BLaER1 (cell line): ENCODE results near the gene ATP12A.

Experiments used
- H3K27ac ChIP-seq: shearing (Covaris generic); formaldehyde crosslinking; 2 replicates; pipeline ENCODE4 v1.8.1; 2022
- H3K27me3 ChIP-seq: shearing (Covaris generic); formaldehyde crosslinking; 2 replicates; pipeline ENCODE4 v1.8.1; 2022
- H3K36me3 ChIP-seq: shearing (Covaris generic); formaldehyde crosslinking; 2 replicates; pipeline ENCODE4 v1.8.1; 2022
- H3K4me1 ChIP-seq: shearing (Covaris generic); formaldehyde crosslinking; 2 replicates; pipeline ENCODE4 v1.8.1; 2022
- H3K4me2 ChIP-seq: shearing (Covaris generic); formaldehyde crosslinking; 2 replicates; pipeline ENCODE4 v1.8.1; 2022
- H3K4me3 ChIP-seq: shearing (Covaris generic); formaldehyde crosslinking; 2 replicates; pipeline ENCODE4 v1.8.1; 2022
- H3K9ac ChIP-seq: shearing (Covaris generic); formaldehyde crosslinking; 2 replicates; pipeline ENCODE4 v1.8.1; 2022
- H3K9me3 ChIP-seq: shearing (Covaris generic); formaldehyde crosslinking; 2 replicates; pipeline ENCODE4 v1.8.1; 2022
- H4K20me1 ChIP-seq: shearing (Covaris generic); formaldehyde crosslinking; 2 replicates; pipeline ENCODE4 v1.8.1; 2022
- Cebpa-rat ChIP-seq: shearing (Covaris generic); IDR thresholded peaks from 2 replicates; pipeline ENCODE4 v1.8.1; 2022

ATP12A gene

DNA sequence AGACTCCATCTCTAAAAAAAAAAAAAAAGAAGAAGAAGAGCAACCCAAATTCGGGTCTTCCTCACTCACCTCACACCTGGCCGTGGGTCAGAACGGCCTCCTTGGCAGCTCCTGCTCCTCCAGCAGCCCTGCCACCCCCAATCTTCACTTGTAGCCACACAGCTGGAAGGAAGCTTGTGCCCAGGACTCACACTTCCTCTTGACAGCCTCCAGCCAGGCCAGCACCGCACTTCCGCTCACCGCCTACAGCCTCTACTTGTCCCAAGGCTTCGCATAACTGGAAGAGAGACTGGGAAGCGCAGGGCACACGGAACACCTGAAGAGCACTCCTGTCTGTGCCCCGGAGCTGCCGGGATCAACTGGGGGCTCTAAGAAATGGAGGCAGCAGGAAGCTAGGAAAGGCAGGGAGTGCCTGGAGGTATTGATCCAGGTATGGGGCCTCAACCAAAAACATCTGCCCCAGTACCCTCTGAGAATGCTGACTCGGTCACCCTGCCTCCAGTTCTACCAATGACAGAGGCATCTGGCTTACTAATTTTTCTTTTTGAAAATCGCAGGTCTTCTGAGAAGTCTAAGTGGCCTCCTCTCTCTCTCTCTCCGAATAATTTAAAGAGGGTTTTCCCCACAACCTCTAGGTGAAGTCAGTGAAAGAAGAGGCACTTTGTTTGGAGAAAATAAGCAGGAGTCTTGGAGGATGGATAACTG, 31.1 kb upstream of the ATP12A start:
- TF ChIP-seq Cebpa-rat, result no peak
- Histone ChIP-seq H3K4me3 (no peak overlapping the region), H3K4me1 (no peaks in the 10 kb centered on the region), H3K27ac (no peak overlapping the region), H3K36me3 (no peaks in the 10 kb centered on the region), H4K20me1 (no peaks in the 10 kb centered on the region), H3K4me2 (no peak overlapping the region), H3K9ac (no peak overlapping the region), H3K27me3 (no peaks in the 10 kb centered on the region), H3K9me3 (no peaks in the 10 kb centered on the region)

DNA sequence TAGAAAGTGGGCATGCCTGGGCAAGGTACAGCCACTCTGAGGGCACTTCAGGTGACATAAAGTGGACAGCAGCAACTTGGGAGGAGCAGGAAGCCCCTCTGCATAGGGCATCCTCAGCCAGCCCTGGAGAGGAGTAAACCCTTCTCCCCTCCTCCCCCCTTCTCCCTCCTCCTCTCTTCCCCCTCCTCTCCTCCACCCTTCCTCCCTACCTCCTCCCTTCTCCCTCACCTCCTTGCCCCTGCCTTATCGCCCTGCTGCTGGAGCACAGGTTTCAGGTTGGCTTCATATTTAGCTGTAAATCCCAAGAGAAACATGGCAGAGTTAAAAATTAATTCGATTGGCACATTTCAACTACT, 30.5 kb upstream of the ATP12A start:
- Histone ChIP-seq H4K20me1 (no peaks in the 10 kb centered on the region), H3K4me2 (no peak overlapping the region), H3K4me1 (no peaks in the 10 kb centered on the region), H3K9ac (no peak overlapping the region), H3K4me3 (no peak overlapping the region), H3K36me3 (no peaks in the 10 kb centered on the region), H3K27me3 (no peaks in the 10 kb centered on the region), H3K9me3 (no peaks in the 10 kb centered on the region), H3K27ac (no peak overlapping the region)
- TF ChIP-seq Cebpa-rat, result no peak

DNA sequence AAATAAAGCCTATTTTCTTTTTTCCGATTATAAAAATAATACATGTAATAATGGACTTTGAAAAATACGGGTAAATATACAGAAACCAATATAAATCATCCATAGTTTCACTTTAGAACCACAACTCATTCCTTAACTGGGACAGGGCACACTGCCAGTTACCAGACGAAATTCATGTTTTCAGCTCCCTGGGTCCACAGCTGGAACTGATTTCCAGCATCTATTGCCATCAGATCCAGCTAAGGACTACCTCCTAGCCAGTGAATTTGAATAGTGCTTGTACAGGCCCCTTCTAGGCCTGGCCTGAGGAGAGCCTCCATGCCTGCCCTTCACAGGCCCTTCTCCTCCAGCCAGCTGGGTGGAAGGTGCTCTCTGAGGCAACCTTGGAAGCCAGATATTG, 30.0 kb upstream of the ATP12A start:
- no peaks in the 10 kb centered on the region for H4K20me1 ChIP-seq
- no peak overlapping the region for H3K27ac ChIP-seq
- H3K27me3 ChIP-seq, result no peaks in the 10 kb centered on the region
- H3K4me3 ChIP-seq, result no peak overlapping the region
- no peak for TF ChIP-seq Cebpa-rat
- no peaks in the 10 kb centered on the region for H3K4me1 ChIP-seq
- H3K36me3 ChIP-seq, result no peaks in the 10 kb centered on the region
- no peak overlapping the region for H3K4me2 ChIP-seq
- no peak overlapping the region for H3K9ac ChIP-seq
- no peaks in the 10 kb centered on the region for H3K9me3 ChIP-seq

DNA sequence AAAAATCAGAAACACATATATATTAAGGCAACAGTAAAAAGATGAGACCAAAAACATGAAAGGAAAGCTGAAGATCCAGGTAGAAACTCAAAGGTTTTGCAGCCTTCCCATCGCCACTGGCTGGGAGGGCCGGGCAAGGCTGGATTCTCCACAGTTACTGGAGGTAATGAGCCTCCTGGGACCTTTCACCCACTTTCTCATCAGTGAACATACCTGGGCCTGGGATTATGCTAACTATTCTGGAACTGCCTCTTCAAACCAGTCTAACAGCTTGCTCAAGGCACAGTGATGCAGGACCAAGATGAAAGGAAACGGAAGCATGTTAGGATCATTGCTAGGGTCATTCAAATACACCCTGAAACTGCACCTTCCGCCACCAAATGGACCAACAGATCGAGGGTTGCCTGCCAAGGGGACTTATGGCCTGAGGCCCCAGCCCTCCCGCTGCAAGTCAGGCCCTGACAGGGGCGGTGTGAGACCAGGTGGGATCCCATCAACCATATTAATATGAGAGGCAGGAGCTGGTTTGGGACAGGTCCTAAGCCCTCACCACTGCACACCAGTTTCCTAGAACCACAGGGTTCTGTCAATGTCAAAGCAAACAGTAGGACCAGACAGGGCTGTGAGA, 28.4 kb upstream of the ATP12A start:
- Histone ChIP-seq H3K27ac (no peak overlapping the region), H3K4me1 (no peaks in the 10 kb centered on the region), H3K9me3 (no peaks in the 10 kb centered on the region), H3K27me3 (no peaks in the 10 kb centered on the region), H3K9ac (no peak overlapping the region), H3K4me2 (no peak overlapping the region), H4K20me1 (no peaks in the 10 kb centered on the region), H3K36me3 (no peaks in the 10 kb centered on the region), H3K4me3 (no peak overlapping the region)
- no peak for TF ChIP-seq Cebpa-rat

DNA sequence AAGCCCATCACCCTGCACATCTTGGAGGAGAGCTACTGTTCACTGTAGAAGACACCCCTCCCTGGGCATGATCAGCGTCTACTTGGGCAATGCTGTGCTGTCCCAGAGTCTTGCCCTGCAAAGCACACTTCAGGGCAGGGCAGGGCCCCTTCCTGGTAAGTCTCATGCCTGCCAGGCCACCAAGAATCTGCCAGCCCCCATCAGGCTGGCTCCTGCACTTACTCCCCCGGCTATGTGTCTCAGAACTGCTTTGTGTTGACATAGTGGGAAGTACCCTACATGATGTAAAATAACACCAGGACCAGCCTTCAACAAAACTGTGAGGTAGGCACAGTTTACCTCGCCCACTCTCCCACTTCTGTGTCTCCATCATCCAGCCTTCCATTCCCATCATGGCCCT, 27.8 kb upstream of the ATP12A start:
- no peak overlapping the region for H3K27ac ChIP-seq
- no peak for TF ChIP-seq Cebpa-rat
- H3K36me3 ChIP-seq, result no peaks in the 10 kb centered on the region

DNA sequence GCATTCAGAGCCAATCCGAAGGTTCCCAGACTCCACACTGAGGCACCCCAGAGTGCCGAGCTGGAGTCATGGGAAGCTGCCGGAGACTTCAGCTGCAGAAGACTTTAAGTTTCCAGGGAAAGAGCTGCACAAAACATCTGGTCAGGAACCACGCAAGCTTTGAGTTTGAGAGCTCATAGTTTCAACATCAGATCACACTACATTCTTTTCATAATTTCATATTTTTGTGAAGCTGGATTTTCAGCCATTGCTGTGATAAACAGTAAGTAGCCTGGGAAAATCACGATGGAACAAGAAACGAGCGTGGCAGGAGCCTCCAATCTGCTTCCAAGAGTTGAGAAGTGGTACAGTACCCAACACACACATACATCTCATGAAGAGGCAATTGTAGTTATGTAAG, 25.5 kb upstream of the ATP12A start:
- H3K9me3 ChIP-seq, result no peaks in the 10 kb centered on the region
- H4K20me1 ChIP-seq, result no peaks in the 10 kb centered on the region
- no peak for TF ChIP-seq Cebpa-rat
- H3K36me3 ChIP-seq, result no peaks in the 10 kb centered on the region
- no peaks in the 10 kb centered on the region for H3K4me1 ChIP-seq
- H3K27ac ChIP-seq, result no peak overlapping the region
- H3K27me3 ChIP-seq, result no peaks in the 10 kb centered on the region
- no peak overlapping the region for H3K9ac ChIP-seq
- H3K4me2 ChIP-seq, result no peak overlapping the region
- H3K4me3 ChIP-seq, result no peak overlapping the region

More for the DNA sequence above, 27.8 kb upstream of the ATP12A start:
- Histone ChIP-seq H3K9me3 (no peaks in the 10 kb centered on the region), H3K4me2 (no peak overlapping the region), H3K4me1 (no peaks in the 10 kb centered on the region), H3K4me3 (no peak overlapping the region), H4K20me1 (no peaks in the 10 kb centered on the region), H3K27me3 (no peaks in the 10 kb centered on the region), H3K9ac (no peak overlapping the region)

DNA sequence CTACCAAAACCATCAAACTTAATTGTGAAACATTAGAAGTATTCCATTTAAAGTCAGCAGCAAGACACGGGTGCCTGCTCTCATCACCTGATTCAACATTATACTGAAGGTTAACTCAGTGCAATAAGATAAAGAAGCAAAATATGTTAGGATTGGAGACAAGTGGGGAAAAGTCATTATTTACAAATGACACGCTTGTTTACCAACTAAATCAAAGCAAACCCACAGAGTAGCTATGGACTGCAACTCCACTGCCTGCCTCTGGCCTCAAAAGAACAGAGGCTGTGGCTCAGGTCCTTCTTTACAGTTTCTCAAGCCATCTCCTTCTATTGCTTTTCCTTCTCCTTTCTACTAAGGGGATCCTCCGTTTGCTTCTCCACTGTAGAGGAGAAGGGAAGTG, 21.0 kb upstream of the ATP12A start:
- H3K4me2 ChIP-seq, result no peak overlapping the region
- H3K4me1 ChIP-seq, result no peaks in the 10 kb centered on the region
- H3K4me3 ChIP-seq, result no peak overlapping the region
- no peak overlapping the region for H3K27ac ChIP-seq
- TF ChIP-seq Cebpa-rat, result no peak
- no peaks in the 10 kb centered on the region for H3K36me3 ChIP-seq
- no peaks in the 10 kb centered on the region for H3K27me3 ChIP-seq
- no peak overlapping the region for H3K9ac ChIP-seq
- H3K9me3 ChIP-seq, result no peaks in the 10 kb centered on the region
- no peaks in the 10 kb centered on the region for H4K20me1 ChIP-seq

DNA sequence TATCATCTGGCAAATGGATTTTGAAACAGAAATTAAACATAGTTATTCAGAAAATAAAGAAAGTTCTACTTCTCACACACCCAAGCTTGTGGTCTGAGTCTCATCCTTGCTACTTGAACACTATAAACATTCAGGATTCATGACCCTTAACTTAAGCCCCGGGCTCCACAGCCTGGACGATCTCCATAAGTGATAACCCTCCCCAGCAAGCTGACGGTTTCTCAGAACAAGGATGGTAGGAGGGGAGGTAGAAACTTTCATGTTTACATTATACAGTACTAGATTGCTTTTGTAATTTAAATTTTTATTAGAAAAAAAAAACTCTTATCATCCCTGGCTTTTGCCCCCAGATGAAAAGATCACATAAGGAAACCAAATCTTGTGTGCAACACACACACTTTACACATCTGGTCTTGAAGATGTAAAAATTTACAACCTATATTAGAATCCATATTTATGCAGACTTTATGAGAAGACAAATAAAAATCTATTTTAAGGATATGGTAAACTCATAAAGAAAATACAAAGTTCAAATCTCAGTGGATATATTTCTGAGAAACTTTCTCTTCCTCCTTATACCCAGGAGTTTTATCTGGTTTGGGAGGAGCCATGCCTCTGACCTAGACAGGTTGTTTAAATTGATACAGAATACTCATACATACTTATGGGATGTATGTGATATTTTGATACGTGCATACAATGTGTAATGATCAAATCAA, 20.0 kb upstream of the ATP12A start:
- H3K27me3 ChIP-seq, result no peaks in the 10 kb centered on the region
- no peak overlapping the region for H3K9ac ChIP-seq
- no peaks in the 10 kb centered on the region for H3K9me3 ChIP-seq
- H4K20me1 ChIP-seq, result no peaks in the 10 kb centered on the region
- no peaks in the 10 kb centered on the region for H3K36me3 ChIP-seq
- no peak overlapping the region for H3K27ac ChIP-seq
- H3K4me3 ChIP-seq, result no peak overlapping the region
- no peak for TF ChIP-seq Cebpa-rat
- no peak overlapping the region for H3K4me2 ChIP-seq
- H3K4me1 ChIP-seq, result no peaks in the 10 kb centered on the region

DNA sequence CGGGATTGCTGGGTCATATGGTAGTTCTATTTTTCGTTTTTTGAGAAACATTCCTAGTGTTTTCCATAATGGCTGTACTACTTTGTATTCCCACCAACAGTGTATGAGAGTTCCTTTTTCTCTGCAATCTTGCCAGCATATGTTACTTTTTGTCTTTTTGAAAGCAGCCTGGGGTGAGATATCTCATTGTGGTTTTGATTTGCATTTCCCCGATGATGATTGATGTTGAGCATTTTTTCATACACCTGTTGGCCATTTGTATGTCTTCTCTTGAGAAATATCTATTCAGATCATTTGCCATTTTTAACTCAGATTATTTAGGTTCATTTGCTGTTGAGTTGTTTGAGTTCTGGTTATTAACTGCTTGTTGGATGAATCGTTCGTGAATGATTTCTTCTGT, 18.5 kb upstream of the ATP12A start:
- Histone ChIP-seq H4K20me1 (no peaks in the 10 kb centered on the region), H3K9ac (no peak overlapping the region), H3K4me3 (no peak overlapping the region), H3K36me3 (no peaks in the 10 kb centered on the region), H3K4me1 (no peaks in the 10 kb centered on the region), H3K27me3 (no peaks in the 10 kb centered on the region), H3K27ac (no peak overlapping the region), H3K4me2 (no peak overlapping the region), H3K9me3 (no peaks in the 10 kb centered on the region)
- TF ChIP-seq Cebpa-rat, result no peak
